GM10266 (cell line): ENCODE results near the gene CNTNAP2.

Source experiments
- DNase-seq: peaks from one replicate; pipeline ENCODE4 v3.0.0; 2012; ENCODE audit errors: extremely low spot score
- CTCF ChIP-seq: IDR thresholded peaks from 2 replicates; pipeline ENCODE4 v1.5.1; 2012; ENCODE audit warnings: mild to moderate bottlenecking, low read depth; ENCODE audit not compliant: control insufficient read depth, insufficient read depth; ENCODE audit errors: missing control alignments

The CNTNAP2 gene

GRCh38 chr7:148466120-148466519 lies 2349.5 kb downstream of the CNTNAP2 start:
- TF ChIP-seq CTCF: no peak
- no peak for DNase-seq

- no peak for TF ChIP-seq CTCF
- DNase-seq: no peak
Observed at GRCh38 chr7:148468700-148469098, 2352.1 kb downstream of the CNTNAP2 start.
